Raji (cell line): ENCODE data around the gene IL12RB2.

Source experiments
- POLR2A ChIP-seq: IDR thresholded peaks from 2 replicates; pipeline ENCODE4 v1.6.1; 2011; ENCODE audit warnings: low read depth, low read length, control low read depth; ENCODE audit not compliant: insufficient read depth

Gene IL12RB2

DNA sequence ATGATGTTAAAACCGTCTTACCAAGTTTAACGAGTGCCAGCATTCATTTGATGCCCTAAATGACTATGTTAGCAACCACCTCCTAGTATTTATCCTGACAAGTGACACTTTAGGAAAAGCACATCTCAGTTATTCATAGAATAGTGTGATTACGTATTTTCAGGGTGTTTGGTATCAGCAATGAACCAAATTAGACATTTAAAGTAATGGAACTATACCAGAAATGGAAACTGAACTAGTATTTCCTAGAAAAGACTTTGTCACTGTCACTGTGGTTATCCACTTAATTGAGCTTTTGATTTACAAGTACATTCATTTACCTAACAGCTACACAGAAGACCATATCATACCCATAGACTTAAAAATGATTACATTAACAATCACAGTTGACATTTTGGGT, 3.6 kb upstream of the IL12RB2 start:
- no peak for TF ChIP-seq POLR2A

DNA sequence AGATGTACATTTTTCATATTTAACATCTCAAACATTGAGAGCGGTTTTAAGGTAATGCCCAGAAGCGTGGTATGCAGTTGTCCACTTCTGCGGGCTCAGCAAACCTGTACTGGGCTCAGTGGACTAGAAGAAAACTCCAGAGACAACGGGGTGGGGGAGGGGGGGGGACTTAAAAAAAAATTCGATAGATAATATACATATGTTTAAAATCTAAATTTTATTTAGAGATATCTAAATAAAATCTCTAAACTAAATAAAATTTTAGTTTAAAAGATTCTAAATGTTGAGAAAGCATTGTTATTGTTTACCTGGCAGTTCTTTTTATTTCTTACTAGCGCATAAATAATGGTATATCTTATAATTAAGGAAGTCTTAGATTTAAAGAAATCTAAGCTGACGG, 1.1 kb upstream of the IL12RB2 start:
- no peak for TF ChIP-seq POLR2A

DNA sequence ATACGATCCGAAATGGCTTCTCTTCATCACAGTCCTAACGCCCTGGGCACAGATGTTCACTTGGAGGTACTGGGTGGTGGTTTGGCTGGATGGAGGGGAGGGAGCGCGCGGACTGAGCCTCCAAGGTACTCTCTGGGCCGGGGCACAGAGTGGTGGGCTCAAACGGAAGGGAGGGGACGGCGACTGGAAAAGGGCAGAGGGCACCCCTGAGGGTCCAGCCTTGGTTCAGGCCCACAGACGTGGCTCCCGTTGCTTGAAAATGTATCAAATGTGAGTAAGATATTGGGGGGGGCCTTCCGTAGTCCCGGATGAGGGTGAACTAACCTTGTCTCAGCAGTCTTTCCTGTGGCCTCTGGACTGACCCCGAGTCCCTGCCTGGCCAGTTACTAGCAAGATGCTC, 463 bp downstream of the IL12RB2 start:
- TF ChIP-seq POLR2A = no peak

DNA sequence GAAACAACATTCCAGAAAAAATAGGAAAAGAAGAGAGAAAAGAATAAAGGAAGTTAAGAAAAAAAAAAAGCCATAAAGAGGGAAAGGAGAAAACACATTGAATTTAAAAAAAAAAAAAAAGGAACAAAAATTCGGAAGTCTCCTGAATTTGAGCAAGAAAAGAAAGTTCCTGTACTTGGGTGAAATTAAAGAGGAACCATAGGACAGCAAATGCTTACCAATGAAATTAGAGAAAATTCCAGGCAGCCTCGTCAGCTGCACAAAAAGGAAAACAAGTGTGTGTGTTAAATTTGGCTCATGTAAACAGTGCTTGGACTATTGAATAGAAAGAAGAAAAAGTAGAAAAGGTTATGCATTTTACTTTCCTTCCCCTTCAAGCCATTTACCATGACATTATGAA, 4.9 kb downstream of the IL12RB2 start:
- no peak for TF ChIP-seq POLR2A

DNA sequence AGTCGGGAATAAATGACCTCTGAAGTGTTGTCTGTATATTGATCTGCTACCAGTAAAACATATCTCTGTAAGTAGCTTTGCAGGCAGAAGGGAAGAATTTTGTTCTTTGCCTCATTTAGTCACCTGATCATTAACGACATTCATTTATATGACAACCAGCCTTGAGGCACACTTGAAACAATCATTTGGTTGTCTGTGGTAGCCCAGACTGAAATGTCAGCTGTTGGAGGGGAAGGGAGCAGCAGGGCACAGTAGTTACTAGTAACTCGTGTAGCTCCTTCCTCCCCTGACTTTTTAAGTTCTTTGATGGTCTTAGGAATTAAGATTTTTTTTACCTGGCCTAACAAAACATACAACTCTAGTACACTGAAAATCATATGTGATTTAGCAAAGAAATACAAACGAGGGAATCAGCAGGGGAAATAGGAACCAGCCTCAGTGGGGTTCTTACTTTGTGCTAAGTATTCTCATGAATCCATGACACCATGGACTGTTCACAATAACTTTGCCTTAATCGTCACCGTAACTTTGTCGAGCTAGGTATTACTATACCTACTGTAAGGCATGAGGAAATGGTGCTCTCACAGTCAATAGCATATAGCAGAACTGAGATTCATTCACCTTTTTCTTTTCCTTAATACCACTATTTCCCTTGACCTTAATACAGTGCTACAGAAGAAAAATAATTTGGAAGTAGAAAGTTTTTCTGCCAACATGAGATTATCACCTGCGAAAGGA, 6.4 kb downstream of the IL12RB2 start:
- no peak for TF ChIP-seq POLR2A

DNA sequence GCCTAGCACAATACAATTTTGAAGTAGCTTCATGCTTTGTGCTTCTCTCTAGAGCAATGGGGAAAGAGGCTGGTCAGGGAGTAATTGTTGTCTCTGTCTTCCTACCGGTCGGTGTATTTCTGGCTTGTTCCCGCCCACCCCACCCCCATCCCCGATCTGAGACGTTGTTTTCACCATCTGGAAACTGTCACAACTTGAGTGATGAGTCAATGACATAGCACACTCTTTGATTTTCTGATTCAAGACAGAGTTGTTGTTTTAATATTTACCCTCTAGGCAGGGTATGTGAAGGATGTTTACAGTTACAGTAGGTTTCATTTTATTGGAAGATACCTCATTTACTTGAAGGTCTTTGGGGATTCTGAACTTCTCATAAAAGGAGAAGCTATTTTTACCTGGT, 7.0 kb downstream of the IL12RB2 start:
- no peak for TF ChIP-seq POLR2A

DNA sequence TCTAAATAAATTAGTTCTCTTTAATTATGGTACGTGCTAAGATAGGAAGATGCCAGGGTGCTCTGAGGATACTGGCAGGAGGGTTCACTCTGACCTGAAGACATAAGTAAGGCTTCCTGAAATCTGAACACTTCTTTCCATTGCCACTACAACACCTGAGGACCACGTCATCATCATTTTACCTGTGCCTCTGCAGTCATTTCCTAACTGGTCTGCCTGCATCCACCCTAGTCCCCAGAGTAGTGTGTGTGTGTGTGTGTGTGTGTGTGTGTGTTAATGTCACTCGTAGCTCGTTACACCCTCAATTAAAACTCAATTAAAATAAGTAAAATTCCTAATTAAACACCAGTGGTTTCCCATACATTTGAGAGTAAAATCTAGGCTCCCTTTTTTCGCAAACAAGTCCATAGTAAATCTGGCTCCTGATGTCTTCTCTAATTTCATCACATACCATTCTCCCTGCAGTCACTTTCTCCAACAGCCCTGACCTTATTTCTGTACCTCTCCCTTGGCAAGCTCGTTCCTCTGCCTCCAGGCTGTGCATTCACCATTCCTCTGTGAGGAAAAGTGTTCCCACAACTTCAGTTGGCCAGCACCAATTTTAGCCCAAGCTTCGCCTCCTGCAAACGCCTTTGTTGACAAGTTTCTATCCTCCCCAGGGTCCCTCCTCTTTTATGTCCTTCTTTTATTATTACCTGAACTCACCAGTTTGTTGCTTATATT, 8.7 kb downstream of the IL12RB2 start:
- no peak for TF ChIP-seq POLR2A

DNA sequence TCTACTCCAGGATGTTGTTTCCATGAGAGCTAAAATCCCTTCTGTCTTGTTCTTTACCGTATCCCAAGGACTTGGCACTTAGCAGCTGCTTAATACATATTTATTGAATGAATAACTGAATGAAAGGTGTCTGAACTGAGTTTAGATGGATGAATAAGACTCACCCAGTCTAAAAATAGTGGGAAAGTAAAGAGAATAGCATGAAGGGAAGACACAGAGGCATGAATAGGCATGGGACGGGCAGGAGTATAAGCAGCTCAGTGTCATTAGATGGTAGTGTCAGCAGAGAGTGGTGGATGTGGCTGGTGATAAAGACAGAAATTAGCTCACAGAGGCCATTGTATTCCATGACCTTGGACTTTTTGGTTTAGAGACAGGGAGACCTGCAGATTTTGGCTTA, 9.2 kb downstream of the IL12RB2 start:
- TF ChIP-seq POLR2A = no peak

DNA sequence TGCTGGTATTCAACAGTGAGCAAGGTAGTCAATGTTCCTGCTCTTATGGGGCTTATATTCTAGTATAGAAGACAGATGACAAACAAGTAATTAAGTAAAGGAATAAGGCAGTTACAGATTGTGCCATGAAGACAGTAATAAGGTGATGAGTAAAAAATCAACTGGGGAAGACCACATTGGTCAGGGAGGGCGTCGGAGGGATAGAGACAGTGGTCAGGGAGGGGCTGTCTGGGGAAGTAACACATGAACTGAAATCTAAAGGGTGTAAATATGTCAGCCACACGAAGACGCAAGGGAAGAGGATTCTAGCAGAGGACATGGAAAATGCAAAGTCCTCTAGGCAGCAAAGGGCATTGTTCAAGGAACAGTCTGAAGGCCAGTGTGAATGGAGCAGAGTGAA, 10.1 kb downstream of the IL12RB2 start:
- TF ChIP-seq POLR2A = no peak

DNA sequence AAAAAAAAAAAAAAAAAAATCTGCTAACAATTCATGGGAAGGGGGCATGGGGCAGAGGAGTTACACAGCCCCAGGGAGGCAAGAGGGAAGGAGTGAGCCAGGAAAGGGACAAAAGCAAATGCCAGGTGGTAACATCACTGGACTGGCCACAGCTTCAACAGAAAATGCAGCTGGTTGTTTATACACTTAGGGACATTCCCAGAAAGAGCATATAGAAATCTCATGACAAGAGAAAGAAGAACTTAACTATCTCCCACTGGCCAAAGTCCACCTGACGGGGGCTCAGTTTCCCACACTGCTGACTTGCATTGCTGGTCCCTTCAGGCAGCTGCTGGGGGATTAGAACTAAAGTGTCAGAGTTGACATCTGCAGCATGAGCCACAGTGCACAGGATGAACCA, 14.8 kb downstream of the IL12RB2 start:
- TF ChIP-seq POLR2A = no peak

DNA sequence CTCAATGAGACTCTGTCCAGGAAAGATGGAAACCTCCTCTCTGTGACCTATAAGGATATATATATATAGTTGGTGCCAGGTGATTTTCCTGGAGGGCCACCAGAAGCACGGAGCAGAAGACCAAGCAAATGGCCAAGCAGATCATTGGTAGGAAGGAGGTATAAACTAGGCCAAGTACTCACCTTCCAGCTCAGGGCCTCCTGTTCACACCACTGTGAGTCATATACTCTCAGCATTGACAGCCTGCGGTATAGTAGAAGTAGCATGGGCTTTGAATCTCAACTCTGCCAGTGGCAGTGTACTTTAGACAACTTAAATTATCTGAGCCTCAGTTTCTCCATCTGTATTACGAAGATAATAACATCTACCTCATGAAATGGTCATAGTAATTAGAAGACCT, 15.4 kb downstream of the IL12RB2 start:
- TF ChIP-seq POLR2A = no peak

DNA sequence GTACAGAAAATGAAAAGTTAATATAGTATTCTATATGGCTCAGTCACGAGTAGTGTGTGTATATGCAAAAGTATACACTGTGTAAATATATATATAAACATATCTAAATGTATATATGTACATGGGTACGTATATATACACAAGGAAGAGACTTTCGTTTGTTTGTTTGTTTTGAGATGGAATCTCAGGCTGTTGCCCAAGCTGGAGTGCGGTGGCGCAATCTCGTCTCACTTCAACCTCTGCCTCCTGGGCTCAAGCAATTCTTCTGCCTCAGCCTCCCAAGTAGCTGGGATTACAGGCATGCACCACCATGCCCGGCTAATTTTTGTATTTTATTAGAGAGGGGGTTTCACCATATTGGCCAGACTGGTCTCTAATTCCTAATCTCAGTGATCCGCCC, 16.4 kb downstream of the IL12RB2 start:
- TF ChIP-seq POLR2A = no peak

DNA sequence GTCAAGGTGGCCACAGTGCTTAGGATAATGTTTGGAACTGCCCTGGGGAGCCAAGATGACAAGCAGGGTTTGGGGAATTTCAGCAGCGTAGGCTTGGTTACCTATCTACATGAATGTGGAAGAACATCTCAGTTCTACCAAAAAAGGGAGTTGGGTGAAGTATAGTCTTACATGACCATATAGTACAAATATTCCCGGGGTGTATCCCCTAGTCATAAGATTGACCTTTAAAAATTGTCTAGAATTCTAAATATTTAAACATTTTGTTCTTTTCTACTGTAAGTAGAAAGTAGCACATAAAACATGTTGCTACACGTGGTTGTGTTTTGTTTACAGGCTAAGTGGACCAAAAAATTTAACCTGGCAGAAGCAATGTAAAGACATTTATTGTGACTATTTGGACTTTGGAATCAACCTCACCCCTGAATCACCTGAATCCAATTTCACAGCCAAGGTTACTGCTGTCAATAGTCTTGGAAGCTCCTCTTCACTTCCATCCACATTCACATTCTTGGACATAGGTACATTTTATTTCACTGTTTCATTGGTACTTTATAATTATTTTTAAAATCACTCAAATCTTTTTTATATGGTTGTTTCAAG, 20.3 kb downstream of the IL12RB2 start:
- TF ChIP-seq POLR2A = no peak

DNA sequence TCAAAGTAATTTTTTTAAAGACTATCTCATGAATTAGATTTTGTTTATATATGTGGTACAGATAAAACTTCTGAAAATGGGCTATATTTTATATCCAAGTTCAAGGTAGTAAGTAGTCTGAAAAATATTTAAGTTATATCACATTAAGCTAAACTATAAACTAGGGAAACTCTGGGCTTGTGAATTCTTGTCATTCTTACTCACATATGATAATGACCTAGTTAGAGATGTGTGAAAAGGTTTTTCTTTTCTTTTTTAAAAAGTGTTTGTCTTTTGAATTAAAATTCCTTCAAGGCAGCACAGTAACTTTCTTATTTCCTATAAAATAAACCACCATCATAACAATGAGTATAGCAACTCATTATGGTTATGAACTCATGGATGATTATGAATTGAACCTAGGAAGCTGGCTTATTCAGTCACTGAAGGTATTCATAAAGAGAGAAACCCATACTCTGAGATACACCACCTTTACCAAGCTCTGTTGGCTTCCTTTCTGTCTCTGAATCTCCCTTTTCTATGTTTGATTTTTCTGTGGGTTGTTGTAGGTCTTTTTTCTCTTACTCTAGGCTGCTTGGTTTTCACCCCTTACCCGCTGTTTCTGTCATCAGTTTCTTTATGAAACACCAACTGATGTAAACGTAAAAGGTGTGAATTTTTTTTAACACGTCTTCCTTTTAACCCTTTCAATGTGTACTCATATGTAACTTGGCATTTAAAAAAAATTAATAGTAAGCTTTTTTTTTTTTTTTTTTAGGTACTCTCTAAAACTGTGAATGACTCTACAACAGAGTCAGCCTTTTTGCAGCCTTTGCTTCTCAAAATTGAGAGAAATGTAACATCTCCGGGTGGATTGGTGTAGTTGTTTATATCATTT, 25.2 kb downstream of the IL12RB2 start:
- TF ChIP-seq POLR2A = no peak

DNA sequence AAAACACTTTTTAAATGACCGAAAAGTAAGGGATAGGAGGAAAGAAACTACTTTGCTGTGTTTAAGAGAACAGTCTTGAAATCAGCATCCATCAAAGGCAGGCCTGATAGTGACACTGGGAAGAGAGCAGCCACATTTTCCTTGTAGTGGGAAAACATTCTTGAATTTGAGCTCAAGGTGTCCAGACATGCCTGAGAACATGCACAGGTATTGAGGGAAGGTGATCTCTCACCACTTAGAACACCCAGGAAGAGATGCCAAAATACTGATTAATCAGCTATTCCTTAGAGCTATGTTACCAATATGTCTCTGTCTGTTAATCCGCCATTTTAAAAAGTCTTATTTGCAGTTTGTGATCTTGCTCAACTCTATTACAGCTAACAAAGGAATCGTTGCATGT, 25.9 kb downstream of the IL12RB2 start:
- no peak for TF ChIP-seq POLR2A
